ENCODE data around the gene ADNP.

Gene ADNP

GRCh38 chr20:50929299-50930138 is 1.7 kb downstream of the ADNP start:
- H3K9me3 ChIP-seq (ENCODE audit: control insufficient read depth, low read length), result no peaks in the 10 kb centered on the region
- no peaks in the 10 kb centered on the region for H3K36me3 ChIP-seq (ENCODE audit: control insufficient read depth, insufficient read depth, low read length)
- TF ChIP-seq CTCF (IDR thresholded peaks at IDR 0.05), result peak; percentile 97
- H3K4me1 ChIP-seq, result peaks cover 24% of the 10 kb centered on the region
- no peak overlapping the region for H3K9ac ChIP-seq
- peak overlapping the region; percentile 37 for H3K27ac ChIP-seq
- H3K4me3 ChIP-seq (ENCODE audit: low read depth, low read length), result peak overlapping the region; percentile 66
- peaks cover 30% of the 10 kb centered on the region for H3K79me2 ChIP-seq
- no peak overlapping the region for H2AFZ ChIP-seq
- no peaks in the 10 kb centered on the region for H3K27me3 ChIP-seq (ENCODE audit: control insufficient read depth, insufficient read depth, low read length)
- peak overlapping the region; percentile 75 for H3K4me2 ChIP-seq (ENCODE audit: low read length)

GRCh38 chr20:50928469-50928868 is 2.8 kb downstream of the ADNP start:
- TF ChIP-seq CTCF (IDR thresholded peaks at IDR 0.05), result no peak
- Histone ChIP-seq H3K9me3 (ENCODE audit: control insufficient read depth, low read length) (no peaks in the 10 kb centered on the region), H3K27me3 (ENCODE audit: control insufficient read depth, insufficient read depth, low read length) (no peaks in the 10 kb centered on the region), H3K27ac (no peak overlapping the region), H3K4me3 (ENCODE audit: low read depth, low read length) (peak overlapping the region; percentile 2), H3K9ac (no peak overlapping the region), H3K36me3 (ENCODE audit: control insufficient read depth, insufficient read depth, low read length) (no peaks in the 10 kb centered on the region), H3K4me1 (peaks cover 24% of the 10 kb centered on the region), H2AFZ (no peak overlapping the region), H3K79me2 (peaks cover 36% of the 10 kb centered on the region), H3K4me2 (ENCODE audit: low read length) (peak overlapping the region; percentile 75)

- Histone ChIP-seq H2AFZ (no peak overlapping the region), H3K27ac (no peak overlapping the region), H3K9me3 (ENCODE audit: control insufficient read depth, low read length) (no peaks in the 10 kb centered on the region), H3K79me2 (peaks cover 51% of the 10 kb centered on the region), H3K9ac (no peak overlapping the region), H3K4me3 (ENCODE audit: low read depth, low read length) (no peak overlapping the region), H3K4me2 (ENCODE audit: low read length) (no peak overlapping the region), H3K27me3 (ENCODE audit: control insufficient read depth, insufficient read depth, low read length) (no peaks in the 10 kb centered on the region), H3K4me1 (peaks cover 29% of the 10 kb centered on the region), H3K36me3 (ENCODE audit: control insufficient read depth, insufficient read depth, low read length) (no peaks in the 10 kb centered on the region)
- no peak for TF ChIP-seq CTCF (IDR thresholded peaks at IDR 0.05)
Observed at GRCh38 chr20:50926530-50926929, 4.7 kb downstream of the ADNP start.

- Histone ChIP-seq H3K79me2 (peaks cover 53% of the 10 kb centered on the region), H3K4me2 (ENCODE audit: low read length) (peak overlapping the region; percentile 20), H3K27me3 (ENCODE audit: control insufficient read depth, insufficient read depth, low read length) (no peaks in the 10 kb centered on the region), H3K4me1 (peaks cover 30% of the 10 kb centered on the region), H3K4me3 (ENCODE audit: low read depth, low read length) (no peak overlapping the region), H3K9me3 (ENCODE audit: control insufficient read depth, low read length) (no peaks in the 10 kb centered on the region), H3K9ac (no peak overlapping the region), H2AFZ (no peak overlapping the region), H3K36me3 (ENCODE audit: control insufficient read depth, insufficient read depth, low read length) (no peaks in the 10 kb centered on the region), H3K27ac (no peak overlapping the region)
- no peak for TF ChIP-seq CTCF (IDR thresholded peaks at IDR 0.05)
Observed at GRCh38 chr20:50924261-50924920, 6.8 kb downstream of the ADNP start.
